Measurements from ENCODE around the gene ATP5ME.

- TF ChIP-seq RARB (CRISPR knock-in tag; IDR thresholded peaks at IDR 0.05) (no peak), ZC3H10 (CRISPR knock-in tag; IDR thresholded peaks at IDR 0.05) (no peak), ESRRG (CRISPR knock-in tag; IDR thresholded peaks at IDR 0.05) (no peak), TOX (CRISPR knock-in tag; IDR thresholded peaks at IDR 0.05; ENCODE audit: borderline replicate concordance) (no peak), ZNF70 (CRISPR knock-in tag; IDR thresholded peaks at IDR 0.05) (no peak), ZFP3 (CRISPR knock-in tag; IDR thresholded peaks at IDR 0.05) (no peak), ZFP30 (CRISPR knock-in tag; IDR thresholded peaks at IDR 0.05) (no peak)
- TF ChIP-seq, protein P1, sequence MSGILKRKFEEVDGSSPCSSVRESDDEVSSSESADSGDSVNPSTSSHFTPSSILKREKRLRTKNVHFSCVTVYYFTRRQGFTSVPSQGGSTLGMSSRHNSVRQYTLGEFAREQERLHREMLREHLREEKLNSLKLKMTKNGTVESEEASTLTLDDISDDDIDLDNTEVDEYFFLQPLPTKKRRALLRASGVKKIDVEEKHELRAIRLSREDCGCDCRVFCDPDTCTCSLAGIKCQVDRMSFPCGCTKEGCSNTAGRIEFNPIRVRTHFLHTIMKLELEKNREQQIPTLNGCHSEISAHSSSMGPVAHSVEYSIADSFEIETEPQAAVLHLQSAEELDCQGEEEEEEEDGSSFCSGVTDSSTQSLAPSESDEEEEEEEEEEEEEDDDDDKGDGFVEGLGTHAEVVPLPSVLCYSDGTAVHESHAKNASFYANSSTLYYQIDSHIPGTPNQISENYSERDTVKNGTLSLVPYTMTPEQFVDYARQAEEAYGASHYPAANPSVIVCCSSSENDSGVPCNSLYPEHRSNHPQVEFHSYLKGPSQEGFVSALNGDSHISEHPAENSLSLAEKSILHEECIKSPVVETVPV (CRISPR knock-in tag; IDR thresholded peaks at IDR 0.05): no peak
- TF ChIP-seq, protein P2, sequence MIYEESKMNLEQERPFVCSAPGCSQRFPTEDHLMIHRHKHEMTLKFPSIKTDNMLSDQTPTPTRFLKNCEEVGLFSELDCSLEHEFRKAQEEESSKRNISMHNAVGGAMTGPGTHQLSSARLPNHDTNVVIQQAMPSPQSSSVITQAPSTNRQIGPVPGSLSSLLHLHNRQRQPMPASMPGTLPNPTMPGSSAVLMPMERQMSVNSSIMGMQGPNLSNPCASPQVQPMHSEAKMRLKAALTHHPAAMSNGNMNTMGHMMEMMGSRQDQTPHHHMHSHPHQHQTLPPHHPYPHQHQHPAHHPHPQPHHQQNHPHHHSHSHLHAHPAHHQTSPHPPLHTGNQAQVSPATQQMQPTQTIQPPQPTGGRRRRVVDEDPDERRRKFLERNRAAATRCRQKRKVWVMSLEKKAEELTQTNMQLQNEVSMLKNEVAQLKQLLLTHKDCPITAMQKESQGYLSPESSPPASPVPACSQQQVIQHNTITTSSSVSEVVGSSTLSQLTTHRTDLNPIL (CRISPR knock-in tag; IDR thresholded peaks at IDR 0.05; ENCODE audit: low read depth): no peak
- TF ChIP-seq, protein P3, sequence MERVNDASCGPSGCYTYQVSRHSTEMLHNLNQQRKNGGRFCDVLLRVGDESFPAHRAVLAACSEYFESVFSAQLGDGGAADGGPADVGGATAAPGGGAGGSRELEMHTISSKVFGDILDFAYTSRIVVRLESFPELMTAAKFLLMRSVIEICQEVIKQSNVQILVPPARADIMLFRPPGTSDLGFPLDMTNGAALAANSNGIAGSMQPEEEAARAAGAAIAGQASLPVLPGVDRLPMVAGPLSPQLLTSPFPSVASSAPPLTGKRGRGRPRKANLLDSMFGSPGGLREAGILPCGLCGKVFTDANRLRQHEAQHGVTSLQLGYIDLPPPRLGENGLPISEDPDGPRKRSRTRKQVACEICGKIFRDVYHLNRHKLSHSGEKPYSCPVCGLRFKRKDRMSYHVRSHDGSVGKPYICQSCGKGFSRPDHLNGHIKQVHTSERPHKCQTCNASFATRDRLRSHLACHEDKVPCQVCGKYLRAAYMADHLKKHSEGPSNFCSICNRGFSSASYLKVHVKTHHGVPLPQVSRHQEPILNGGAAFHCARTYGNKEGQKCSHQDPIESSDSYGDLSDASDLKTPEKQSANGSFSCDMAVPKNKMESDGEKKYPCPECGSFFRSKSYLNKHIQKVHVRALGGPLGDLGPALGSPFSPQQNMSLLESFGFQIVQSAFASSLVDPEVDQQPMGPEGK (CRISPR knock-in tag; IDR thresholded peaks at IDR 0.05; ENCODE audit: borderline replicate concordance): no peak
These were observed 44.5 kb downstream of the ATP5ME start for GRCh38 chr4:629636-629914.

Measured in SK-N-SH treated with all-trans-retinoic acid at 6 μM for 48 hours (cell line).